WTC11 (cell line): Measurements from ENCODE around the gene TOB1. TPM values are rescaled to one million over a fixed set of nuclear protein-coding genes. Genes with fewer than 3 reads are reported as not detected.

Source experiments
- ATAC-seq: fragments of 200-7000 bp; cut with Tn5 transposase; 2 replicates; pipeline ENCODE4 v1.10.0; 2021; ENCODE audit warnings: mild to moderate bottlenecking, moderate library complexity
- CTCF ChIA-PET: fragments of 300-600 bp; sonication (Branson Sonifier 250); formaldehyde crosslinking; loops from one replicate; lab custom pipeline; 2021; ENCODE audit warnings: antibody characterized with exemption; lab: Charles Lee
- POLR2A ChIA-PET: fragments of 350-600 bp; sonication (Branson Sonifier 250); formaldehyde crosslinking; loops from one replicate; lab custom pipeline; 2021; ENCODE audit warnings: antibody characterized with exemption; lab: Charles Lee
- DNase-seq: peaks from one replicate; pipeline ENCODE4 v3.0.0; 2021; ENCODE audit warnings: low spot score
- H3K27ac Mint-ChIP-seq: 2 replicates; pipeline ENCODE4 v1.8.0; 2021; ENCODE audit warnings: mixed read lengths
- H3K27me3 Mint-ChIP-seq: 2 replicates; pipeline ENCODE4 v1.8.0; 2021; ENCODE audit warnings: low read depth, mild to moderate bottlenecking, moderate library complexity, mixed read lengths
- H3K36me3 Mint-ChIP-seq: 2 replicates; pipeline ENCODE4 v1.8.0; 2021; ENCODE audit warnings: mixed read lengths
- H3K4me1 Mint-ChIP-seq: 2 replicates; pipeline ENCODE4 v1.8.0; 2022; ENCODE audit warnings: mixed read lengths
- H3K4me3 Mint-ChIP-seq: 2 replicates; pipeline ENCODE4 v1.8.0; 2021; ENCODE audit warnings: mild to moderate bottlenecking, moderate library complexity, mixed read lengths
- H3K9me3 Mint-ChIP-seq: 2 replicates; pipeline ENCODE4 v1.8.0; 2021; ENCODE audit warnings: mixed read lengths
- CREB1 ChIP-seq: sonication (generic); formaldehyde crosslinking; IDR thresholded peaks from 2 replicates; pipeline ENCODE4 v1.8.0; 2023; ENCODE audit warnings: mild to moderate bottlenecking, missing genetic modification reagents
- CREM ChIP-seq: sonication (generic); formaldehyde crosslinking; IDR thresholded peaks from 2 replicates; pipeline ENCODE4 v1.8.1; 2022; ENCODE audit warnings: mild to moderate bottlenecking, missing genetic modification reagents, moderate library complexity
- CTCF ChIP-seq: fragments of 200-600 bp; IDR thresholded peaks from 2 replicates; pipeline ENCODE4 v1.8.0; 2022; ENCODE audit warnings: antibody characterized with exemption
- EMX1 ChIP-seq: fragments of 250-450 bp; sonication (Bioruptor Pico); IDR thresholded peaks from 2 replicates; pipeline ENCODE4 v1.8.0; 2021; ENCODE audit warnings: mild to moderate bottlenecking
- ESRRA ChIP-seq: sonication (generic); formaldehyde crosslinking; IDR thresholded peaks from 2 replicates; pipeline ENCODE4 v1.8.1; 2022; ENCODE audit warnings: mild to moderate bottlenecking, missing genetic modification reagents, borderline replicate concordance
- FOXK1 ChIP-seq: sonication (generic); formaldehyde crosslinking; IDR thresholded peaks from 2 replicates; pipeline ENCODE4 v1.8.0; 2022; ENCODE audit warnings: mild to moderate bottlenecking, moderate library complexity, missing genetic modification reagents
- FOXP4 ChIP-seq: sonication (generic); formaldehyde crosslinking; IDR thresholded peaks from 2 replicates; pipeline ENCODE4 v1.8.0; 2022; ENCODE audit warnings: mild to moderate bottlenecking, missing genetic modification reagents
- GABPB1 ChIP-seq: sonication (generic); formaldehyde crosslinking; IDR thresholded peaks from 2 replicates; pipeline ENCODE4 v1.8.1; 2023; ENCODE audit warnings: mild to moderate bottlenecking, missing genetic modification reagents
- HMGXB4 ChIP-seq: sonication (generic); formaldehyde crosslinking; IDR thresholded peaks from 2 replicates; pipeline ENCODE4 v1.8.1; 2023; ENCODE audit warnings: mild to moderate bottlenecking, moderate library complexity, missing genetic modification reagents
- JAZF1 ChIP-seq: fragments of 250-450 bp; sonication (Bioruptor Pico); IDR thresholded peaks from 2 replicates; pipeline ENCODE4 v1.9.0; 2021; ENCODE audit warnings: moderate library complexity, mild to moderate bottlenecking, inconsistent platforms
- KAT7 ChIP-seq: sonication (generic); formaldehyde crosslinking; IDR thresholded peaks from 2 replicates; pipeline ENCODE4 v1.8.1; 2023; ENCODE audit warnings: missing genetic modification reagents, mild to moderate bottlenecking, borderline replicate concordance
- MAX ChIP-seq: sonication (generic); formaldehyde crosslinking; IDR thresholded peaks from 2 replicates; pipeline ENCODE4 v1.8.0; 2022; ENCODE audit warnings: mild to moderate bottlenecking, missing genetic modification reagents
- MXD4 ChIP-seq: fragments of 250-450 bp; sonication (Bioruptor Pico); IDR thresholded peaks from 2 replicates; pipeline ENCODE4 v1.8.0; 2021; ENCODE audit warnings: mild to moderate bottlenecking, moderate library complexity, borderline replicate concordance
- MYBL2 ChIP-seq: sonication (generic); formaldehyde crosslinking; IDR thresholded peaks from 2 replicates; pipeline ENCODE4 v1.8.1; 2023; ENCODE audit warnings: mild to moderate bottlenecking, moderate library complexity, missing genetic modification reagents
- NFYB ChIP-seq: sonication (generic); formaldehyde crosslinking; conservative IDR thresholded peaks from 2 replicates; pipeline ENCODE4 v1.8.0; 2022; ENCODE audit warnings: low read depth, missing genetic modification reagents
- PRDM15 ChIP-seq: sonication (generic); formaldehyde crosslinking; IDR thresholded peaks from 2 replicates; pipeline ENCODE4 v1.8.0; 2022; ENCODE audit warnings: missing genetic modification reagents
- PREB ChIP-seq: sonication (generic); formaldehyde crosslinking; IDR thresholded peaks from 2 replicates; pipeline ENCODE4 v1.8.1; 2022; ENCODE audit warnings: mild to moderate bottlenecking, missing genetic modification reagents, moderate library complexity, borderline replicate concordance
- SMAD3 ChIP-seq: sonication (generic); formaldehyde crosslinking; IDR thresholded peaks from 2 replicates; pipeline ENCODE4 v1.8.0; 2022; ENCODE audit warnings: missing genetic modification reagents, mild to moderate bottlenecking, borderline replicate concordance
- SP1 ChIP-seq: sonication (generic); formaldehyde crosslinking; conservative IDR thresholded peaks from 2 replicates; pipeline ENCODE4 v1.8.1; 2022; ENCODE audit warnings: missing genetic modification reagents
- TP53 ChIP-seq: sonication (generic); formaldehyde crosslinking; IDR thresholded peaks from 2 replicates; pipeline ENCODE4 v1.8.1; 2023; ENCODE audit warnings: mild to moderate bottlenecking, missing genetic modification reagents
- USF2 ChIP-seq: sonication (generic); formaldehyde crosslinking; IDR thresholded peaks from 2 replicates; pipeline ENCODE4 v1.8.1; 2023; ENCODE audit warnings: mild to moderate bottlenecking, missing genetic modification reagents, moderate library complexity
- ZBTB21 ChIP-seq: sonication (generic); formaldehyde crosslinking; IDR thresholded peaks from 2 replicates; pipeline ENCODE4 v1.8.1; 2023; ENCODE audit warnings: mild to moderate bottlenecking, missing genetic modification reagents, borderline replicate concordance
- ZNF423 ChIP-seq: fragments of 250-450 bp; sonication (Bioruptor Pico); IDR thresholded peaks from 2 replicates; pipeline ENCODE4 v2.1.2; 2022; ENCODE audit warnings: mild to moderate bottlenecking, moderate library complexity
- total RNA-seq: library from RNA; stranded (reverse); gene quantifications from 3 replicates; pipeline ENCODE4 v1.2.3, GENCODE V29; 2021

TOB1 gene
- total RNA-seq, 1 experiment from 2014 or later, result 36.0 TPM

- TF ChIP-seq HMGXB4 (no peak), MAX (CRISPR knock-in tag) (peak; percentile 67; the same call in 1 of the 2 replicates), FOXP4 (CRISPR knock-in tag) (0 out of 2 replicates have a peak, but pooled peaks have one; percentile 34), CTCF (no peak), CREB1 (no peak; the same call in 1 of the 2 replicates), CREM (CRISPR knock-in tag) (0 out of 2 replicates have a peak, but pooled peaks have one; percentile 34), USF2 (CRISPR knock-in tag) (peak; percentile 55), FOXK1 (CRISPR knock-in tag) (no peak), SP1 (CRISPR knock-in tag) (0 out of 2 replicates have a peak, but pooled peaks have one; percentile 48), NFYB (CRISPR knock-in tag) (peak; percentile 95)
- TF ChIP-seq, all 79 proteins: peak for 10
These were observed 1.4 kb upstream of the TOB1 start (continued) for GRCh38 chr17:50867363-50868139.

- H3K4me3 Mint-ChIP-seq, result peak overlapping the region; percentile 95
- DNase-seq (no peak), ATAC-seq (peak; percentile 8)
- no peaks in the 10 kb centered on the region for H3K27me3 Mint-ChIP-seq
- ChIA-PET POLR2A (interaction anchor here (0.6 to 3.3 kb wide), 25 partner anchors 10 to 316 kb away, joined by 3 to 47 read pairs (median 6); partner anchors contain the start of genes CACNA1G and SPAG9), CTCF (interaction anchor here (0.7 to 6.0 kb wide), 16 partner anchors 14 to 325 kb away, joined by 3 to 75 read pairs (median 7); no protein-coding TSS in a partner anchor)
- no peaks in the 10 kb centered on the region for H3K9me3 Mint-ChIP-seq
- peaks cover 7% of the 10 kb centered on the region for H3K36me3 Mint-ChIP-seq
- peak overlapping the region; percentile 100 for H3K27ac Mint-ChIP-seq
- H3K4me1 Mint-ChIP-seq, result peaks cover 28% of the 10 kb centered on the region
- peak; percentile 78 for TF ChIP-seq PRDM15
- TF ChIP-seq ESRRA, result peak; percentile 68; the same call in 1 of the 2 replicates
- TF ChIP-seq EMX1 (CRISPR knock-in tag), result no peak
- peak; percentile 78; the same call in 1 of the 2 replicates for TF ChIP-seq KAT7 (CRISPR knock-in tag)
- TF ChIP-seq MYBL2, result 0 out of 2 replicates have a peak, but pooled peaks have one; percentile 13
- TF ChIP-seq PREB, result 0 out of 2 replicates have a peak, but pooled peaks have one; percentile 58
- no peak for TF ChIP-seq MXD4 (CRISPR knock-in tag)
- no peak for TF ChIP-seq ZBTB21
- peak; percentile 22 for TF ChIP-seq ZNF423 (CRISPR knock-in tag)
- no peak for TF ChIP-seq JAZF1
- TF ChIP-seq GABPB1 (CRISPR knock-in tag), result peak; percentile 77
- peak; percentile 1; the same call in 1 of the 2 replicates for TF ChIP-seq TP53 (CRISPR knock-in tag)
- peak; percentile 57; the same call in 1 of the 2 replicates for TF ChIP-seq SMAD3 (CRISPR knock-in tag)
These were observed 802 bp upstream of the TOB1 start for GRCh38 chr17:50866950-50867362.
